ENCODE data around the gene LAMTOR5. TPM values are rescaled to one million over a fixed set of nuclear protein-coding genes. Genes with fewer than 3 reads are reported as not detected.

Gene LAMTOR5
- total RNA-seq, 1 donor from 2014 or later, result 29.5 TPM

DNA sequence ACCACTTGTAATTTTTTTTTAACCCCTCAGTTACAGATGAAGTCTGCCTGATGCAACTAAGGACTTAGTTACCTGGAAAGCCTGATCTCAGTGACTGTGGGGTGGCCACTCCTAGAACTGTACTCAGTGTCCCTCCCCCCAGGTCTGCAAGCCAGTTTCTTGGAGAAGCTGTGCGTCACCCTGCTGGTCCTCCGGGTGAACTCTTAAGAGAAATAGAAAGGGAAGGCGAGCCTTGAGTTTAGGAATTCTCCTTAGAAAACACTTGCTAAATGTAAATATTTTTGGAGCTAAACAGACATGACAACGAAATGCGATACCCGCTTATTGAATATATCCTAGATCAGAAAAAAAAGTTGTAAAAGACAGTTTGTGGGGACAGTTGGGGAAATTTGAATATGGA lies 17.4 kb downstream of the LAMTOR5 start:
- H3K4me3 ChIP-seq (ENCODE audit: low read depth, low read length), result peak overlapping the region; percentile 45
- H3K27me3 ChIP-seq (ENCODE audit: control insufficient read depth, insufficient read depth, low read length), result no peaks in the 10 kb centered on the region
- TF ChIP-seq, protein P1, sequence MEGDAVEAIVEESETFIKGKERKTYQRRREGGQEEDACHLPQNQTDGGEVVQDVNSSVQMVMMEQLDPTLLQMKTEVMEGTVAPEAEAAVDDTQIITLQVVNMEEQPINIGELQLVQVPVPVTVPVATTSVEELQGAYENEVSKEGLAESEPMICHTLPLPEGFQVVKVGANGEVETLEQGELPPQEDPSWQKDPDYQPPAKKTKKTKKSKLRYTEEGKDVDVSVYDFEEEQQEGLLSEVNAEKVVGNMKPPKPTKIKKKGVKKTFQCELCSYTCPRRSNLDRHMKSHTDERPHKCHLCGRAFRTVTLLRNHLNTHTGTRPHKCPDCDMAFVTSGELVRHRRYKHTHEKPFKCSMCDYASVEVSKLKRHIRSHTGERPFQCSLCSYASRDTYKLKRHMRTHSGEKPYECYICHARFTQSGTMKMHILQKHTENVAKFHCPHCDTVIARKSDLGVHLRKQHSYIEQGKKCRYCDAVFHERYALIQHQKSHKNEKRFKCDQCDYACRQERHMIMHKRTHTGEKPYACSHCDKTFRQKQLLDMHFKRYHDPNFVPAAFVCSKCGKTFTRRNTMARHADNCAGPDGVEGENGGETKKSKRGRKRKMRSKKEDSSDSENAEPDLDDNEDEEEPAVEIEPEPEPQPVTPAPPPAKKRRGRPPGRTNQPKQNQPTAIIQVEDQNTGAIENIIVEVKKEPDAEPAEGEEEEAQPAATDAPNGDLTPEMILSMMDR (IDR thresholded peaks at IDR 0.05; ENCODE audit: insufficient read depth, low read length, severe bottlenecking), result no peak
- H3K36me3 ChIP-seq (ENCODE audit: control insufficient read depth, insufficient read depth, low read length), result peaks cover 2% of the 10 kb centered on the region
- FAIRE-seq (no peak), DNase-seq (ENCODE audit: low read depth) (peak; percentile 83)

DNA sequence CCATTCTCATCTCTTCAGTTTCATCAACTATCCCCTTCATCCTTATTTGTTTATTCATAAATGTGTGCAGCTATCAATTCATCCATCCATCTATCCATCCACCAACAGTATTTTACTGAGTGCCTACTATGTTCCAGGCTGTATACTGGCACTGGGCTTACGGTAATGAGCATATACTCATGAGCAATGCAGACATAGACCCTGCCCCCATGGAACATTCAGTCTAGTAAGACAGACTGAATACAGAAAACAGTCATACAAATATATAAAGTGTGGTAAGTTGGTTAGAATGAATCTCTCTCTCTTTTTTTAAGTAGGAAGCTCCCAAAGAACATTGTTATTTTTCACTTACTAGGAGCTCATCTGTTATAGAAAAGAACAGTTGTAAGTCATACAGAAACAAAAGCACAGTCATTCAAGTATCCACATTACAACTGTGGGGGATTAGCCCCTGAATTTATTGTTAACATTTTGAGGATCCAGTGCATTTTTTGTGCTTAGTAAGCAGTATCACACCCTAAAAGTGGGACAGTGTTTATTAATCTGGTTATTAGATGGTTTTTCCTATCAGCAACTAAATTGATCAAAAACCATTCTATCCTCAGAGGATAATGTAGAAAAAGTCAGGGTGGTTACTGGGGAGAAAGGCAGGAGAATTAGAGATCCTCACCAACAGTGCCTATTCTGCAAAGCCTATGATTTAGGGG lies 20.3 kb downstream of the LAMTOR5 start:
- FAIRE-seq (no peak), DNase-seq (ENCODE audit: low read depth) (no peak)
- no peaks in the 10 kb centered on the region for H3K27me3 ChIP-seq (ENCODE audit: control insufficient read depth, insufficient read depth, low read length)
- TF ChIP-seq, protein P1 (IDR thresholded peaks at IDR 0.05; ENCODE audit: insufficient read depth, low read length, severe bottlenecking), result no peak
- H3K36me3 ChIP-seq (ENCODE audit: control insufficient read depth, insufficient read depth, low read length), result peaks cover 2% of the 10 kb centered on the region
- H3K4me3 ChIP-seq (ENCODE audit: low read depth, low read length), result no peak overlapping the region

DNA sequence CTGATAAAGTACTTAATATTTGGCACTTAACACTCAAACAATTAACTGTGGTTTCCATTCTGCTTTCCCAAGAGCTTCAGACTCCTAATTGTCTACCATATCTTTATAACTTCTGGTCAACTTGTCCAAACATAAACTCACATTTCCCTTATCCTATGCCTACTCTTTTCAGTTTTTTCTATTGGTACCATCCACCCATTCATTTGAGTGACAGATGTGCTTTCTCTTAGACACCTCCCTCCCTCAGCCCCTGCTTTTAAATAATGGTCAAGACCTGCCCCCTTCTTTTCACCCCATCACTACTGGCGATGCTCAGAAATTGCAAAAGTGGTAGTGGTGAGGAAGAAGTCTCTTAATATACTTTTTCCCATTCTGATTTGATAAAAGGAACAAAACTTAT lies 22.1 kb downstream of the LAMTOR5 start:
- no peak for FAIRE-seq
- DNase-seq (ENCODE audit: low read depth), result no peak
- TF ChIP-seq, protein P1 (IDR thresholded peaks at IDR 0.05; ENCODE audit: insufficient read depth, low read length, severe bottlenecking), result no peak
- Histone ChIP-seq H3K4me3 (ENCODE audit: low read depth, low read length) (no peak overlapping the region), H3K36me3 (ENCODE audit: control insufficient read depth, insufficient read depth, low read length) (peaks cover 2% of the 10 kb centered on the region), H3K27me3 (ENCODE audit: control insufficient read depth, insufficient read depth, low read length) (no peaks in the 10 kb centered on the region)

DNA sequence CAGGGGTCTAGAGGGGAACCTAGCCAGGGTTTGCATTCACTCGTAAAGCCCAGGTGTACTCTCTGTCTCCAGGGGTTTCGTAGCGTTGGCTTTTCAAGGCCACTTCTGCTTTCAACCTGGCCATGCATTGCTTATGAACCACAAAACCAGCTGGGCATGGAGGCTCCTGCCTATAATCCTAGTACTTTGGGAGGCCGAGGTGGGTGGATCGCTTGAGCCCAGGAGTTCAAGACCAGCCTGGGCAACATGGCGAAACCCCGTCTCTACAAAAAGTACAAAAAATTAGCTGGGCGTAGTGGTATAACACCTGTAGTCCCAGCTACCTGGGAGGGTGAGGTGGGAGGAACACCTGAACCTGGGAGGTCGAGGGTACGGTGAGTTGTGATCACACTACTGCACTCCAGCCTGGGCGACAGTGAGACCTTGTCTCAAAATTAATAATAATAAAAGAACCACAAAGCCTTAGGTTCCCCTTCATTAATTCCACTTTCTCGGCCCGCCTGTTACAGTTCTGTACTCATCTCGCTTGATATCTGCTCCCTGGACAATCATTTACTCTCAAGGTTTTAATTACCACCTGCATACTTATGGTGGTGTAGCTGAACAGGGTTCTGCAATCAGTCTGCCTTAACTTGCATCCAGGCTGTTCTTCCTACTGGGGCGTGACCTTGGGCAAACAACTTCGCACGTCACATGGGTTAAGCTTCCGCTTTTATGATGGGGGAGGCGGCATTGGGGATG lies 22.7 kb downstream of the LAMTOR5 start:
- Histone ChIP-seq H3K27me3 (ENCODE audit: control insufficient read depth, insufficient read depth, low read length) (no peaks in the 10 kb centered on the region), H3K4me3 (ENCODE audit: low read depth, low read length) (no peak overlapping the region), H3K36me3 (ENCODE audit: control insufficient read depth, insufficient read depth, low read length) (peaks cover 2% of the 10 kb centered on the region)
- FAIRE-seq, result no peak
- TF ChIP-seq, protein P1 (IDR thresholded peaks at IDR 0.05; ENCODE audit: insufficient read depth, low read length, severe bottlenecking), result no peak
- peak; percentile 51 for DNase-seq (ENCODE audit: low read depth)

DNA sequence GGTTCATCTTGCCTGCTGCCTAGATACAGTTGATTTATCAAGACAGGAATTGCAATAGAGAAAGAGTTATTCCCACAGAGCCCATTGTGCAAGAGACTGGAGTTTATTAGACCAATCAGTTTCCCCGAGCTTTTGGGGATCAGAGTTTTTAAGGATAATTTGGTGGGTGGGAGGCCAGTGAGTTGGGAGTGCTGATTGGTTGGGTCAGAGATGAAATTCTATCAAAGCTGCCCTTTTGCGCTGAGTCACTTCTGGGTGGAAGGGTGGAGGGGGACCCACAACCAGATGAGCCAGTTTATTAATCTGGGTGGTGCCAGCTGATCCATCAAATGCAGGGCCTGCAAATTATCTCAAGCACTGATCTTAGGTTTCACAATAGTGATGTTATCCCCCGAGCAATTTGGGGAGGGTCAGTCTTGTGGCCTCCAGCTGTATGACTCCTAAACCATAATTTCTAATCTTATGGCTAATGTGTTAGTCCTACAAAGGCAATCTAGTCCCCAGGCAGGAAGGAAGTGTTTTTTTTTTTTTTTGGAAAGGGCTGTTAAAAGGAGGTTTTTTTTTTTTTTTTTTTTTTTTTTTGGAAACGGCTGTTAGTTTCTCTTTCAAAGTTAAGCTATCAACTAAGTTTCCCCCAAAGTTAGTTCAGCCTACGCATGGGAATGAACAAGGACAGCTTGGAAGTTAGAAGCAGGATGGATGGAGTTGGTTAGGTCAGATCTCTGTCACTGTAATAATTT lies 24.1 kb downstream of the LAMTOR5 start:
- no peak for FAIRE-seq

More for the DNA sequence above, 24.1 kb downstream of the LAMTOR5 start:
- DNase-seq (ENCODE audit: low read depth), result peak; percentile 29
- H3K4me3 ChIP-seq (ENCODE audit: low read depth, low read length), result no peak overlapping the region
- TF ChIP-seq, protein P1 (IDR thresholded peaks at IDR 0.05; ENCODE audit: insufficient read depth, low read length, severe bottlenecking), result no peak
- no peaks in the 10 kb centered on the region for H3K27me3 ChIP-seq (ENCODE audit: control insufficient read depth, insufficient read depth, low read length)
- H3K36me3 ChIP-seq (ENCODE audit: control insufficient read depth, insufficient read depth, low read length), result peaks cover 5% of the 10 kb centered on the region
